Measurements from ENCODE around the gene NOL3.

Gene NOL3

DNA sequence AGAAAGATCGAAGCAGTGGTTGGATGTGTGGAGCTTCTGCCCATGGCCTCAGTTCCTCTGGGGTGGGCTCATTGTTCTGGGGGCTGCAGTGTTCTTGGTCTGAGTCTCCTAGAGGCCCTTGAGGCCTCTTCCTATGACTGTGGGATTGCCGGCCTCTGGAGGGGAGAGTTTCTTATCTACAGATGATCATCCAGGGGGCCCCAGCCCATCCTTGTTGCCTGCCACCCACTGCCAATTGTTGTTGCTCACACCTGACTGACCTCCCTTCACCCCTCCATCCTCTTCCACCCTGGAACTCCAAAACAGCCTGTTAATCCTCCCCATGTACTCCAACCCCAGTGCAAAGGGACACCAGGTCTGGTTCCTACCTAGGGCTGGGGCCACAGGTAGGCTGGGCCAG lies 25.4 kb upstream of the NOL3 start:
- H3K27ac ChIP-seq: no peak overlapping the region
- no peak for TF ChIP-seq ZFX (IDR thresholded peaks at IDR 0.05)
- TF ChIP-seq, protein P1, sequence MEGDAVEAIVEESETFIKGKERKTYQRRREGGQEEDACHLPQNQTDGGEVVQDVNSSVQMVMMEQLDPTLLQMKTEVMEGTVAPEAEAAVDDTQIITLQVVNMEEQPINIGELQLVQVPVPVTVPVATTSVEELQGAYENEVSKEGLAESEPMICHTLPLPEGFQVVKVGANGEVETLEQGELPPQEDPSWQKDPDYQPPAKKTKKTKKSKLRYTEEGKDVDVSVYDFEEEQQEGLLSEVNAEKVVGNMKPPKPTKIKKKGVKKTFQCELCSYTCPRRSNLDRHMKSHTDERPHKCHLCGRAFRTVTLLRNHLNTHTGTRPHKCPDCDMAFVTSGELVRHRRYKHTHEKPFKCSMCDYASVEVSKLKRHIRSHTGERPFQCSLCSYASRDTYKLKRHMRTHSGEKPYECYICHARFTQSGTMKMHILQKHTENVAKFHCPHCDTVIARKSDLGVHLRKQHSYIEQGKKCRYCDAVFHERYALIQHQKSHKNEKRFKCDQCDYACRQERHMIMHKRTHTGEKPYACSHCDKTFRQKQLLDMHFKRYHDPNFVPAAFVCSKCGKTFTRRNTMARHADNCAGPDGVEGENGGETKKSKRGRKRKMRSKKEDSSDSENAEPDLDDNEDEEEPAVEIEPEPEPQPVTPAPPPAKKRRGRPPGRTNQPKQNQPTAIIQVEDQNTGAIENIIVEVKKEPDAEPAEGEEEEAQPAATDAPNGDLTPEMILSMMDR (conservative IDR thresholded peaks at IDR 0.05): no peak

DNA sequence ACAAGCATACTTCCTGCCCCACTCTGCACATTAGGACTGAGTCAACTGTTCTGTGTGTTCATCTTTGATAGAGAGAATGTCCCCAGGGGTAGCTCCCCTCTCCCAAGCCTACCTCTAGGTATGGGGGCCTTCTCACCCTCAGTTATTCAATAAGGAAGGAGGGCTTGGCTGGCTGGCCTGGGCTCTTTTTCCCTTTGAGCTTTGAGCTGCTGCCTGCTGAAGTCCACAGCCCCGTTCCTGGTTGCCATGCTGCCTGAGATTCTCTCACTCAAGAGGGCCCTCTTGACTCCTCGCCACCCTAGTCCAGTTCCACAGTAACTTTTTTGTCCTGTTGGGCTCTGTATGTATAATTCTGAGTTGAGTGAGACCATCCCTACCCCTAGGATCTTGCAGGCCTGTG lies 24.6 kb upstream of the NOL3 start:
- H3K27ac ChIP-seq: no peak overlapping the region
- TF ChIP-seq ZFX (IDR thresholded peaks at IDR 0.05): no peak
- TF ChIP-seq, protein P1 (conservative IDR thresholded peaks at IDR 0.05): no peak

DNA sequence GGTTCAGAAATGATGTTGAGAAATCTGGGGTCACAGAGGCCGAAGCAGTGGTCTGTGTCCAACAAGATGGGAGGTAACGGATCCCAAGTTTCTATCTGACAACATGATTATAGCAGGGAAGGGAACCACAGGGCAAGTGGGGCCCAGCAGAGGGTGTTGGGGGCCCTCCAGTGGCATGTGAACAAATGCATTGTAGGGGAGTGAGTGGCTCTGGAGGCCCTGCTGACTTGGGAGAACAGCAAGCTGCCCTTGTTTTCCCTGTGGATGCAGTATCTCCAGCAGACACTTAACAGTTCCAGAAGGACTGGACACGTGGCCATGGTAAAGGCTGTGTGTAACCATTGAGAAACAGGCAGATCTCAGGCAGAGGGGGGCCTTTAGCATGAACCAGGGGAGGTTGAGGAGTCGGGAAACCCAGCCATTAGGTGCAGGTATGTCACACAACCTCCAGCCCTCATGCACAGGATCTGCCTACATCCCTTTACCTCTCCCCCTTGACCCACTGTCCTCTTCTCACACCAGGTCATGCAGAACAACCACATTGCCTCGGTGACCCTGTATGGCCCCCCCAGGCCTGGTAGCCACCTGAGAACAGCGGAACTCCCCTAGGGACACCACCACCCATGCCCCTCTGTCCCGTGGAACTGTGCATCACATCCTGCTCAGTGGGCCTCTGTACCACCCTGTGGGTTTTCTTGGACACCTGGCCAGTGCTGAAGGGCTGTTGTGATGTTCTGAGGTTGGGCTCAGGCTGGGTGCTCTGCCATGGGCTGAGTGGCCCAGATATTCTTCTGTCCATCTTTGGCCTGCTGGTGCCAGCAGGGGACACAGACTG lies 23.6 kb upstream of the NOL3 start:
- H3K27ac ChIP-seq: no peak overlapping the region
- no peak for TF ChIP-seq ZFX (IDR thresholded peaks at IDR 0.05)
- TF ChIP-seq, protein P1 (conservative IDR thresholded peaks at IDR 0.05): no peak

DNA sequence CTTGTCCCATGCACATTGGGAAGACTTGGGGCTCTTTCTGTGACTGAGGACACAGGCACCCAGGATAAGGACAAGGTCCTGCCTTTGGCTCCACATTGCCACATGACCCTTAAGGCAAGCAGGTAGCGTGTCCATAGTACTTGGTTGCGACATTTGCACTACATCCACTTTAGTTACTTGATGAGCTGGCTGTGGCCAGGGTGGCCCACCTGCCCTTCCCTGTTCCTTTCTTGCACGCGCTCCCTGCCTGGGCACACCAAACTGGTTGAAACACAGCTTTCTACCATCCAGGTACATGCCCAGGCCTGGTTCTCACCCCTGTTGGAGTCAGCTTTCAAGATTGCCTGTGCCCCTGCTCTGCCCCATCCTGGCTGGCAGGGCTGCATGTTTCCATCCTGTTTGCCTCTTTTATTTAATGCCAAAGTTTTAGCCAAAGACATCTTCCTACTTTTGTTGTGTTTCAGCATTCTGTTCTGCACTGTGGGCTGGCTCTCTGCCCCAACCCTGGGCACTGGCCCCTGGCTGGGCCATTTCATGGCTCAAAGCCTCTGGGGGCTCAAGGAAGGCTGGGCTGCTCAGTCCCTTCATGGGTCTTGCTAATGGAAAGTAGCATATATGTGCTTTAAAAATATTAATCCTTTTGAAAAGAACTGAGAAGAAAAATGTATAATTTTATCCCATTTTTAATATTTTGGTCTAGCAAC lies 22.7 kb upstream of the NOL3 start:
- TF ChIP-seq, protein P1 (conservative IDR thresholded peaks at IDR 0.05): no peak
- no peak for TF ChIP-seq ZFX (IDR thresholded peaks at IDR 0.05)
- H3K27ac ChIP-seq: no peak overlapping the region

DNA sequence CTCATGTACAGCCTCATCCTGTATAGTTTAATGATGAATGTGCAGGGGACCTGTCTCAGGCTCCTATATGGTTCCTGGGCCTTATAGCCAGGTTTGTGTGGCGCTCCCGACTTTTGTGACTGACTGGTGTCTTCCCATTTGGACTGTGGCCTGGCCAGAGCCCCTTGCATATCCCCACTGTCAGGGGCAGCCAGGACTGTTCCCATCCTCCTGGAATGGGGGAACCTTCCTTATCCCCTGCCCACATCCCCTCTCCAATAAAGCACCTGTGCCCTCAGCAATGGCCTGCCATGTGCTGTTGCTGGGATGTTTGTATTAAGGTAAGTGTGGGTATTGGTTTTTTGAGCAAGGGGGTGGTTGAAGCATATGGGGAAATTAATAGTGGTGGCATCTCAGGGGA lies 22.1 kb upstream of the NOL3 start:
- TF ChIP-seq ZFX (IDR thresholded peaks at IDR 0.05): no peak
- TF ChIP-seq, protein P1 (conservative IDR thresholded peaks at IDR 0.05): no peak

DNA sequence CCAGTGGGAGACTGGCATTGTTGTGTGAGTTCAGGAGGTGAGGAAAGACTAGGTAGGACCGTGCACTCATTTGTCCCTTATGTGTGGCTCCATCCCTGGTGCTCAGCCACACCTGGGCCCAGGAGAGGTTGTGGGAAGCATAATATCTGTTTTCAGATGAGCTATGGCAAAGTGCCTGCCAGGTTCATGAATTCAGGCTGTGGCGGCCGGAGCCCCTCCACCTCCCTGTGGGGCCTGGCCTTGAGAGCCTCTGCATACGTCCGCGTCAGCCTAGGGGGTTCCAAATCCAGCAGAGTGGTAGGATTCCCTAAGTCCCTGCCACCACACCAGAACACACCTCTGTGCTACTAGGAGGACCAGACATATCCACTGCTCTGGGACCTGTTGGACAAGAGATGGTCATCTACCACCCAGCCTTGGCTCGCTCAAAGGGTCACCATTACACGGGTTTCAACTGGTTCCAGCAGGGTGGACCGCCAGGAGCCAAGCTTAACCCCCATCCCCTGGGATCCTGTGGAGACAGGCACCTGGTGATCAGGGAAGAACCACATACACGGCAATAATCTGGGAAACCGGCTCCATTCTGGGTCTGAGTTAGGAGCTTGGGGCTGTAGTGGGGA lies 21.6 kb upstream of the NOL3 start:
- no peak overlapping the region for H3K27ac ChIP-seq
- TF ChIP-seq, protein P1 (conservative IDR thresholded peaks at IDR 0.05): no peak
- no peak for TF ChIP-seq ZFX (IDR thresholded peaks at IDR 0.05)

More for the DNA sequence above, 22.1 kb upstream of the NOL3 start:
- H3K27ac ChIP-seq: no peak overlapping the region

All from C4-2B (cell line).